Omental fat pad (tissue), 4 donors: ENCODE measurements around the gene LPCAT4. TPM values are rescaled to one million over a fixed set of nuclear protein-coding genes. Genes with fewer than 3 reads are reported as not detected.
A peak's percentile ranks its signal among the peaks of the same experiment; 100 is the strongest.

Source experiments
- ATAC-seq: fragments of 150-250 bp; one replicate; pipeline ENCODE4 v1.9.1; 2016; ENCODE audit warnings: mild to moderate bottlenecking, moderate library complexity; ENCODE audit not compliant: low FRiP score
- DNase-seq: peaks from one replicate; pipeline ENCODE4 v3.0.0-alpha.2; 2019; ENCODE audit warnings: low spot score
- CTCF ChIP-seq, 3 donors: fragments of 450-650 bp; IDR thresholded peaks; one replicate each; pipeline ENCODE4 v1.5.1; 2016 to 2017; ENCODE audit warnings: antibody characterized with exemption in 3 of 3, mild to moderate bottlenecking in 3 of 3, moderate library complexity in 2 of 3
- total RNA-seq, 4 donors: library from RNA; depleted of rRNA; stranded (reverse); fragments of >200 nt; gene quantifications; one replicate each; pipeline ENCODE4 v1.1.0, GENCODE V29; 2016

LPCAT4 gene
- total RNA-seq, 4 donors from 2014 or later: 5.8 to 28.7 (median 13.3) TPM

GRCh38 chr15:34337557-34338306, 29.3 kb downstream of the LPCAT4 start, which contains the start of gene SLC12A6:
Gene SLC12A6 (minus strand): TSS chr15:34337781. CDS start chr15:34336680, 1,101 bp downstream.
- ATAC-seq: peak; percentile 98
- TF ChIP-seq CTCF (IDR thresholded peaks at IDR 0.05): peak in 1 of 3 donors; percentile 6
- DNase-seq: peak; percentile 81

GRCh38 chr15:34336991-34337556, 29.9 kb downstream of the LPCAT4 start:
- no peak for TF ChIP-seq CTCF (IDR thresholded peaks at IDR 0.05)
- peak; percentile 13 for ATAC-seq
- no peak for DNase-seq

- no peak for ATAC-seq
- TF ChIP-seq CTCF (IDR thresholded peaks at IDR 0.05): no peak
Measured at GRCh38 chr15:34336231-34336990, 30.6 kb downstream of the LPCAT4 start.

GRCh38 chr15:34335176-34336032, 31.6 kb downstream of the LPCAT4 start:
- ATAC-seq (no peak), DNase-seq (no peak)
- TF ChIP-seq CTCF (IDR thresholded peaks at IDR 0.05): no peak

More at GRCh38 chr15:34336231-34336990, 30.6 kb downstream of the LPCAT4 start:
- no peak for DNase-seq

- ATAC-seq (no peak), DNase-seq (no peak)
- TF ChIP-seq CTCF (IDR thresholded peaks at IDR 0.05): no peak
Measured at GRCh38 chr15:34334672-34335071, 32.3 kb downstream of the LPCAT4 start.

- DNase-seq: no peak
- ATAC-seq: no peak
- no peak for TF ChIP-seq CTCF (IDR thresholded peaks at IDR 0.05)
Measured at GRCh38 chr15:34332553-34333120, 34.4 kb downstream of the LPCAT4 start.
